Testis (tissue), 2 donors: ENCODE measurements around the gene SLC9C1.

Source experiments
- CTCF ChIP-seq, 3 experiments: fragments of 450-650 bp in 2 of 3; fragments of 200-600 bp in 1 of 3; sonication (generic) in 1 of 3; IDR thresholded peaks; one replicate each; pipeline ENCODE4 v1.5.1; 2016 to 2019; ENCODE audit warnings: antibody characterized with exemption in 3 of 3, mild to moderate bottlenecking in 2 of 3, moderate library complexity in 1 of 3
- POLR2A ChIP-seq: fragments of 450-650 bp; IDR thresholded peaks from one replicate; pipeline ENCODE4 v1.6.1; 2017; ENCODE audit warnings: antibody characterized with exemption, mild to moderate bottlenecking, moderate library complexity

DNA sequence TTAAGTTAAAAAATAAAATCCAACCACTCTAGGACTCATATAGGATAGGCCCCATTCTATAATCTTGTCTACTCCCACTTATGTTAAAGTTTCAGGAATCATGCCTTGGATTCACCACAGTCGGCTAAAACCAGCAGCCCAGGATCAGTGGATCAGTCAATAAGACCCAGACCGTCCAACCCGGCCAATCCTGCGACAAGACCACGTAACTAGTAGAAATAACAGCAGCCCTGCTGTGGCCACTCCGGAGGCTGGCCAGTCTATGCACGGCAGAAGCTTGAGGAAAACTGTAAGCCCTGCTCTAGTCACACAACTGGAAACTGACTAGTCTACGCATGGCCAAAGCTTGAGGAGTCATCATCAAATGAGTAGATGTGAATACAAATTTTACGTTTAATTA is 12.8 kb upstream of the SLC9C1 start:
- TF ChIP-seq CTCF (IDR thresholded peaks at IDR 0.05), result no peak
- TF ChIP-seq POLR2A, result no peak
